H9 (cell line): ENCODE data around the gene UCKL1. TPM values are rescaled to one million over a fixed set of nuclear protein-coding genes. Genes with fewer than 3 reads are reported as not detected.

ENCODE experiments used
- DNase-seq: peaks from one replicate; pipeline ENCODE4 v3.0.0-alpha.2; 2017
- H2AFZ ChIP-seq: one replicate; pipeline ENCODE4 v1.6.1; 2013; ENCODE audit warnings: mild to moderate bottlenecking, low read length, control low read depth, moderate library complexity
- H2AK5ac ChIP-seq: 2 replicates; pipeline ENCODE4 v1.6.1; 2013; ENCODE audit warnings: low read length, control low read depth, mixed read lengths; ENCODE audit not compliant: insufficient read length
- H2BK120ac ChIP-seq: one replicate; pipeline ENCODE4 v1.6.1; 2013; ENCODE audit warnings: low read depth, mild to moderate bottlenecking, low read length, control low read depth, inconsistent platforms; ENCODE audit not compliant: poor library complexity, severe bottlenecking
- H2BK12ac ChIP-seq: 2 replicates; pipeline ENCODE4 v1.6.1; 2013; ENCODE audit warnings: low read length, control low read depth, mixed read lengths, low read depth; ENCODE audit not compliant: insufficient read length
- H2BK15ac ChIP-seq: 2 replicates; pipeline ENCODE4 v1.6.1; 2013; ENCODE audit warnings: low read depth, low read length, control low read depth
- H2BK20ac ChIP-seq: one replicate; pipeline ENCODE4 v1.6.1; 2013; ENCODE audit warnings: low read depth, mild to moderate bottlenecking, low read length, control low read depth, inconsistent platforms; ENCODE audit not compliant: poor library complexity, severe bottlenecking
- H2BK5ac ChIP-seq: 2 replicates; pipeline ENCODE4 v1.6.1; 2013; ENCODE audit warnings: low read length, control low read depth, mixed read lengths; ENCODE audit not compliant: insufficient read length
- H3K14ac ChIP-seq: 2 replicates; pipeline ENCODE4 v1.6.1; 2013; ENCODE audit warnings: low read length, control low read depth; ENCODE audit not compliant: insufficient read depth
- H3K18ac ChIP-seq: 2 replicates; pipeline ENCODE4 v1.6.1; 2013; ENCODE audit warnings: low read depth, mild to moderate bottlenecking, mixed read lengths, low read length, control low read depth; ENCODE audit not compliant: insufficient read length
- H3K23ac ChIP-seq: 2 replicates; pipeline ENCODE4 v1.6.1; 2013; ENCODE audit warnings: low read length, control low read depth, mixed read lengths, low read depth; ENCODE audit not compliant: insufficient read length
- H3K23me2 ChIP-seq: 2 replicates; pipeline ENCODE4 v1.6.1; 2013; ENCODE audit warnings: low read depth, mild to moderate bottlenecking, mixed read lengths, low read length, control low read depth; ENCODE audit not compliant: insufficient read length, poor library complexity, severe bottlenecking
- H3K27ac ChIP-seq: 2 replicates; pipeline ENCODE4 v1.5.1; 2013; ENCODE audit warnings: low read length, control low read depth, mixed read lengths, low read depth; ENCODE audit not compliant: insufficient read length
- H3K27me3 ChIP-seq: 2 replicates; pipeline ENCODE4 v1.6.1; 2013; ENCODE audit warnings: low read length, control low read depth, inconsistent platforms; ENCODE audit not compliant: insufficient read depth
- H3K4ac ChIP-seq: 2 replicates; pipeline ENCODE4 v1.6.1; 2013; ENCODE audit warnings: low read depth, mild to moderate bottlenecking, control low read depth, inconsistent platforms, low read length, moderate library complexity
- H3K4me1 ChIP-seq: 2 replicates; pipeline ENCODE4 v1.6.1; 2013; ENCODE audit warnings: low read length, control low read depth, inconsistent platforms; ENCODE audit not compliant: insufficient read depth
- H3K4me2 ChIP-seq: 2 replicates; pipeline ENCODE4 v1.6.1; 2013; ENCODE audit warnings: low read length, control low read depth, mixed read lengths; ENCODE audit not compliant: insufficient read length, insufficient read depth
- H3K56ac ChIP-seq: 2 replicates; pipeline ENCODE4 v1.6.1; 2013; ENCODE audit warnings: low read depth, mild to moderate bottlenecking, mixed read lengths, low read length, control low read depth; ENCODE audit not compliant: insufficient read length
- H3K79me1 ChIP-seq: 2 replicates; pipeline ENCODE4 v1.6.1; 2013; ENCODE audit warnings: low read depth, mild to moderate bottlenecking, moderate library complexity, low read length, control low read depth, inconsistent platforms; ENCODE audit not compliant: insufficient read depth, poor library complexity, severe bottlenecking
- H3K79me2 ChIP-seq: 2 replicates; pipeline ENCODE4 v1.6.1; 2013; ENCODE audit warnings: low read length, control low read depth, inconsistent platforms; ENCODE audit not compliant: insufficient read depth
- H3K9ac ChIP-seq: 2 replicates; pipeline ENCODE4 v1.6.1; 2013; ENCODE audit warnings: low read length, control low read depth, mixed read lengths; ENCODE audit not compliant: insufficient read length; ENCODE audit errors: extremely low read depth
- H3K9me3 ChIP-seq: one replicate; pipeline ENCODE4 v1.6.1; 2013; ENCODE audit warnings: low read depth, low read length, inconsistent platforms; ENCODE audit not compliant: control insufficient read depth
- H3T11ph ChIP-seq: one replicate; pipeline ENCODE4 v1.6.1; 2013; ENCODE audit warnings: mild to moderate bottlenecking, low read length, control low read depth, inconsistent platforms
- H4K20me1 ChIP-seq: one replicate; pipeline ENCODE4 v1.6.1; 2013; ENCODE audit not compliant: control insufficient read depth, insufficient read length, insufficient read depth
- H4K5ac ChIP-seq: 2 replicates; pipeline ENCODE4 v1.6.1; 2013; ENCODE audit warnings: low read depth, mild to moderate bottlenecking, mixed read lengths, low read length, control low read depth; ENCODE audit not compliant: insufficient read length
- H4K8ac ChIP-seq: replicated peaks from 2 replicates; pipeline ENCODE4 v1.6.1; 2013; ENCODE audit warnings: low read length, control low read depth, mixed read lengths, low read depth; ENCODE audit not compliant: insufficient read length
- H4K91ac ChIP-seq: 2 replicates; pipeline ENCODE4 v1.6.1; 2013; ENCODE audit warnings: low read depth, mild to moderate bottlenecking, moderate library complexity, mixed read lengths, low read length, control low read depth; ENCODE audit not compliant: insufficient read length
- H3K27ac Mint-ChIP-seq, 3 experiments: 2 replicates in 2 of 3; 3 replicates in 1 of 3; pipeline ENCODE4 v1.8.0; 2020 to 2021; ENCODE audit warnings: mixed read lengths in 3 of 3, mild to moderate bottlenecking in 1 of 3, moderate library complexity in 1 of 3
- H3K27me3 Mint-ChIP-seq: 2 replicates; pipeline ENCODE4 v1.8.0; 2021; ENCODE audit warnings: low read depth, mild to moderate bottlenecking, moderate library complexity, mixed read lengths
- H3K36me3 Mint-ChIP-seq, 3 experiments: 2 replicates in 2 of 3; 3 replicates in 1 of 3; pipeline ENCODE4 v1.8.0; 2020 to 2021; ENCODE audit warnings: low read depth in 3 of 3, mixed read lengths in 3 of 3; ENCODE audit not compliant: insufficient read depth in 1 of 3
- H3K4me1 Mint-ChIP-seq, 2 experiments: 2 replicates each; pipeline ENCODE4 v1.8.0; 2020; ENCODE audit warnings: mixed read lengths in 2 of 2
- H3K4me3 Mint-ChIP-seq, 2 experiments: 2 replicates in 1 of 2; 3 replicates in 1 of 2; pipeline ENCODE4 v1.8.0; 2020 to 2021; ENCODE audit warnings: mild to moderate bottlenecking in 2 of 2, mixed read lengths in 2 of 2, moderate library complexity in 1 of 2
- H3K9me3 Mint-ChIP-seq, 2 experiments: 2 replicates in 1 of 2; 3 replicates in 1 of 2; pipeline ENCODE4 v1.8.0; 2020; ENCODE audit warnings: mild to moderate bottlenecking in 2 of 2, mixed read lengths in 2 of 2, moderate library complexity in 1 of 2
- WGBS: extraction: QIAGEN DNeasy Blood & Tissue Kit; methylation state at CpG from one replicate; pipeline ENCODE4 v1.1.7; 2013; ENCODE audit warnings: missing lambda C conversion rate, low lambda C conversion rate, mixed read lengths; ENCODE audit not compliant: insufficient read length; ENCODE audit errors: extremely low coverage; 5-methylcytosine and 5-hydroxymethylcytosine counted together
- total RNA-seq: library from RNA; stranded (reverse); gene quantifications from 2 replicates; pipeline ENCODE4 v1.2.1, GENCODE V29; 2021
- TF ChIP-seq, protein P1 (sequence below): fragments of 200-600 bp; sonication (generic); conservative IDR thresholded peaks from 3 replicates; pipeline ENCODE4 v1.8.0; 2021; ENCODE audit warnings: antibody characterized with exemption, mild to moderate bottlenecking

UCKL1 gene
- total RNA-seq, 1 experiment from 2014 or later, result 40.9 TPM

DNA sequence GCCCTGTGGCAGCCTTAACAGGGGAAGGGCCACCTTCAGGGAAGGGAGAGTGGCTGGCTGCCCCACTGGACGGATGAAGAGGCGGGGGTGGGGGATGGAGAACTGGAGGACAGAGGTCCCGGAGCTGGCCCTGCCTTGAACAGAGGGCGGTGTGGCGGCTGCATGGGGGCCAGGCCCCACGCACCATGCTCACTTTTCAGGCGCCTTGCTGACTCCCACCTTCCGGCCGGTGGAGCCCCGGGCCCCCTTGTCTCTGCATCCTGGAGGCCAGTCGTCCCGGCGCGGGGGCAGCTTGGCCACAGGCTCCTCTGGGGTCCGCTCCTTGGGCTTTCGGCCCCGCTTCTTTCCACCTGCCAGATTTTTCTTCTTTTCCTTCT, 3.5 kb upstream of the UCKL1 start:
- Histone ChIP-seq H3T11ph (no peak overlapping the region), H3K79me2 (peaks cover under 1% of the 10 kb centered on the region; the same call in 1 of the 2 replicates), H2BK5ac (no peak overlapping the region), H4K20me1 (no peaks in the 10 kb centered on the region), H3K23ac (no peak overlapping the region), H2BK120ac (no peak overlapping the region), H2BK12ac (no peak overlapping the region), H3K4me2 (no peak overlapping the region), H3K4me1 (no peaks in the 10 kb centered on the region; the same call in 1 of the 2 replicates), H4K91ac (no peak overlapping the region), H3K9ac (no peak overlapping the region), H4K8ac (no peak overlapping the region), H3K27me3 (no peaks in the 10 kb centered on the region), H2BK20ac (no peak overlapping the region), H3K4ac (no peak overlapping the region), H3K9me3 (peaks cover 13% of the 10 kb centered on the region), H3K56ac (no peak overlapping the region), H3K23me2 (peaks cover 14% of the 10 kb centered on the region), H3K18ac (no peak overlapping the region), H3K79me1 (no peaks in the 10 kb centered on the region), H2BK15ac (no peak overlapping the region), H4K5ac (no peak overlapping the region), H3K14ac (no peak overlapping the region), H3K27ac (no peak overlapping the region), H2AK5ac (no peak overlapping the region), H2AFZ (no peak overlapping the region)
- no peaks in the 10 kb centered on the region for H3K27me3 Mint-ChIP-seq
- TF ChIP-seq, protein P1, sequence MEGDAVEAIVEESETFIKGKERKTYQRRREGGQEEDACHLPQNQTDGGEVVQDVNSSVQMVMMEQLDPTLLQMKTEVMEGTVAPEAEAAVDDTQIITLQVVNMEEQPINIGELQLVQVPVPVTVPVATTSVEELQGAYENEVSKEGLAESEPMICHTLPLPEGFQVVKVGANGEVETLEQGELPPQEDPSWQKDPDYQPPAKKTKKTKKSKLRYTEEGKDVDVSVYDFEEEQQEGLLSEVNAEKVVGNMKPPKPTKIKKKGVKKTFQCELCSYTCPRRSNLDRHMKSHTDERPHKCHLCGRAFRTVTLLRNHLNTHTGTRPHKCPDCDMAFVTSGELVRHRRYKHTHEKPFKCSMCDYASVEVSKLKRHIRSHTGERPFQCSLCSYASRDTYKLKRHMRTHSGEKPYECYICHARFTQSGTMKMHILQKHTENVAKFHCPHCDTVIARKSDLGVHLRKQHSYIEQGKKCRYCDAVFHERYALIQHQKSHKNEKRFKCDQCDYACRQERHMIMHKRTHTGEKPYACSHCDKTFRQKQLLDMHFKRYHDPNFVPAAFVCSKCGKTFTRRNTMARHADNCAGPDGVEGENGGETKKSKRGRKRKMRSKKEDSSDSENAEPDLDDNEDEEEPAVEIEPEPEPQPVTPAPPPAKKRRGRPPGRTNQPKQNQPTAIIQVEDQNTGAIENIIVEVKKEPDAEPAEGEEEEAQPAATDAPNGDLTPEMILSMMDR, result no peak
- peaks cover 9 to 45% (median 37%) of the 10 kb centered on the region in 3 experiments; a peak in 6 of 7 replicates for H3K36me3 Mint-ChIP-seq
- peak overlapping the region in 1 of 2 experiments; percentile 39; a peak in 1 of 5 replicates for H3K4me3 Mint-ChIP-seq
- WGBS, result no CpG with 5 or more reads among the region's 17 CpGs
- DNase-seq, result no peak
- H3K4me1 Mint-ChIP-seq, result peaks cover 23 to 26% of the 10 kb centered on the region in 2 experiments
- peak overlapping the region in 2 of 3 experiments; percentile 59 to 93; a peak in 3 of 7 replicates for H3K27ac Mint-ChIP-seq
- no peaks in the 10 kb centered on the region for H3K9me3 Mint-ChIP-seq
